HCT116 (cell line): ENCODE results near the gene TSTD2. TPM values are rescaled to one million over a fixed set of nuclear protein-coding genes. Genes with fewer than 3 reads are reported as not detected.

Source experiments
- ATAC-seq: fragments of 200-7000 bp; cut with Tn5 transposase; 2 replicates; pipeline ENCODE4 v1.9.1; 2020; ENCODE audit warnings: mild to moderate bottlenecking, moderate library complexity
- BruUV-seq: library from RNA; stranded (reverse); fragments of 400-500 nt; replicated peaks from 2 replicates; lab custom pipeline; 2021; lab: Mats Ljungman, UMichigan
- CTCF ChIA-PET: fragments of 300-600 bp; sonication (Branson Sonifier 250); formaldehyde crosslinking; loops from one replicate; lab custom pipeline; 2021; ENCODE audit warnings: antibody characterized with exemption; lab: Charles Lee
- POLR2A ChIA-PET: fragments of 300-600, 350-600 bp; sonication (Branson Sonifier 250); formaldehyde crosslinking; loops from one replicate; lab custom pipeline; 2021; ENCODE audit warnings: antibody characterized with exemption; lab: Charles Lee
- RAD21 ChIA-PET, 2 experiments: fragments of 300-600 bp; sonication (Branson Sonifier 250); formaldehyde crosslinking; loops; one replicate each; lab custom pipeline; 2023; ENCODE audit warnings: low total read pairs in 2 of 2; ENCODE audit not compliant: uncharacterized antibody in 2 of 2, unreplicated experiment in 2 of 2, low non-redundant PET in 1 of 2; lab: Charles Lee
- DNase-seq: peaks from one replicate; pipeline ENCODE4 v3.0.0-alpha.2; 2010; ENCODE audit warnings: low read depth, low spot score
- H2AFZ ChIP-seq: fragments of 200-600 bp; shearing (Covaris generic), sonication (generic); 2 replicates; pipeline ENCODE4 v1.6.1; 2017; ENCODE audit warnings: low read depth, mixed run types, mixed read lengths, antibody characterized with exemption, low read length; ENCODE audit not compliant: poor library complexity, severe bottlenecking
- H3K27ac ChIP-seq: 2 replicates; pipeline ENCODE4 v1.5.1; 2012; ENCODE audit warnings: low read depth, low read length
- H3K27me3 ChIP-seq: fragments of 200-600 bp; sonication (generic); 2 replicates; pipeline ENCODE4 v1.6.1; 2016; ENCODE audit warnings: mixed run types, low read length, mixed read lengths; ENCODE audit not compliant: insufficient read depth
- H3K36me3 ChIP-seq, 2 experiments: fragments of 200-500 bp in 1 of 2; fragments of 200-600 bp in 1 of 2; sonication (Bioruptor generic) in 1 of 2; sonication (generic) in 1 of 2; 2 replicates each; pipeline versions ENCODE4 v1.5.1 to v1.6.1; 2014 to 2016; ENCODE audit warnings: low read length in 2 of 2, inconsistent platforms in 1 of 2, mixed read lengths in 1 of 2, mixed run types in 1 of 2; ENCODE audit not compliant: insufficient read depth in 2 of 2, control insufficient read depth in 1 of 2
- H3K4me1 ChIP-seq, 2 experiments: fragments of 200-600 bp in 1 of 2; sonication (generic) in 1 of 2; 2 replicates each; pipeline versions ENCODE4 v1.5.1 to v1.6.1; 2012 to 2017; ENCODE audit warnings: low read length in 2 of 2, inconsistent platforms in 1 of 2, mild to moderate bottlenecking in 1 of 2, mixed read lengths in 1 of 2, mixed run types in 1 of 2, moderate library complexity in 1 of 2; ENCODE audit not compliant: insufficient read depth in 2 of 2, control insufficient read depth in 1 of 2
- H3K4me2 ChIP-seq: fragments of 200-600 bp; sonication (generic); 2 replicates; pipeline ENCODE4 v1.6.1; 2017; ENCODE audit warnings: mixed run types, low read length, mixed read lengths
- H3K4me3 ChIP-seq, 2 experiments: fragments of 200-600 bp in 1 of 2; sonication (generic) in 1 of 2; replicated peaks in 1 of 2; 2 replicates each; pipeline ENCODE4 v1.5.1; 2011 to 2016; ENCODE audit warnings: low read length in 2 of 2, control low read depth in 1 of 2, low read depth in 1 of 2, mild to moderate bottlenecking in 1 of 2, mixed read lengths in 1 of 2, mixed run types in 1 of 2
- H3K79me2 ChIP-seq: fragments of 200-600 bp; sonication (generic); 2 replicates; pipeline ENCODE4 v1.6.1; 2017; ENCODE audit warnings: mild to moderate bottlenecking, mixed run types, low read length, moderate library complexity, mixed read lengths; ENCODE audit not compliant: insufficient read depth
- H3K9ac ChIP-seq: fragments of 200-600 bp; sonication (generic); 2 replicates; pipeline ENCODE4 v1.6.1; 2016; ENCODE audit warnings: low read length, mixed read lengths
- H3K9me2 ChIP-seq: fragments of 200-600 bp; sonication (generic), shearing (Covaris generic); 2 replicates; pipeline ENCODE4 v1.6.1; 2017; ENCODE audit warnings: mixed run types, mild to moderate bottlenecking, moderate library complexity; ENCODE audit not compliant: insufficient read depth
- H3K9me3 ChIP-seq, 2 experiments: fragments of 200-500 bp in 1 of 2; fragments of 200-600 bp in 1 of 2; sonication (Bioruptor generic) in 1 of 2; sonication (generic) in 1 of 2; 2 replicates each; pipeline ENCODE4 v1.6.1; 2014 to 2017; ENCODE audit warnings: low read length in 2 of 2, mixed read lengths in 2 of 2, inconsistent platforms in 1 of 2, low read depth in 1 of 2, mild to moderate bottlenecking in 1 of 2, mixed run types in 1 of 2, moderate library complexity in 1 of 2; ENCODE audit not compliant: control insufficient read depth in 1 of 2, insufficient read depth in 1 of 2
- H4K20me1 ChIP-seq: fragments of 200-600 bp; sonication (generic), shearing (Covaris generic); 2 replicates; pipeline ENCODE4 v1.6.1; 2017; ENCODE audit warnings: mixed run types, mild to moderate bottlenecking, moderate library complexity; ENCODE audit not compliant: insufficient read depth
- ATF3 ChIP-seq: IDR thresholded peaks from 2 replicates; pipeline ENCODE4 v1.6.1; 2012
- CBX3 ChIP-seq: IDR thresholded peaks from 2 replicates; pipeline ENCODE4 v1.6.1; 2012; ENCODE audit warnings: low read depth
- CEBPB ChIP-seq: IDR thresholded peaks from 2 replicates; pipeline ENCODE4 v1.6.1; 2012; ENCODE audit warnings: low read depth
- CTCF ChIP-seq, 3 experiments: fragments of 200-600 bp in 1 of 3; sonication (generic) in 1 of 3; IDR thresholded peaks in 2 of 3; conservative IDR thresholded peaks in 1 of 3; 2 replicates each; pipeline ENCODE4 v1.5.1; 2012 to 2017; ENCODE audit warnings: low read depth in 2 of 3, low read length in 2 of 3, antibody characterized with exemption in 1 of 3, borderline replicate concordance in 1 of 3, control low read depth in 1 of 3, mild to moderate bottlenecking in 1 of 3, mixed read lengths in 1 of 3, mixed run types in 1 of 3, moderate library complexity in 1 of 3; ENCODE audit not compliant: insufficient read depth in 1 of 3
- EGR1 ChIP-seq: IDR thresholded peaks from 2 replicates; pipeline ENCODE4 v1.6.1; 2012; ENCODE audit warnings: low read depth
- ELF1 ChIP-seq: IDR thresholded peaks from 2 replicates; pipeline ENCODE4 v1.6.1; 2012; ENCODE audit warnings: low read depth, borderline replicate concordance
- EZH2phosphoT487 ChIP-seq: fragments of 200-600 bp; IDR thresholded peaks from 2 replicates; pipeline ENCODE4 v1.6.1; 2018; ENCODE audit warnings: antibody characterized with exemption, borderline replicate concordance
- FOSL1 ChIP-seq: IDR thresholded peaks from 2 replicates; pipeline ENCODE4 v1.6.1; 2012; ENCODE audit warnings: low read depth
- JUND ChIP-seq: IDR thresholded peaks from 2 replicates; pipeline ENCODE4 v1.6.1; 2012
- MAX ChIP-seq: IDR thresholded peaks from 2 replicates; pipeline ENCODE4 v1.6.1; 2012
- POLR2AphosphoS5 ChIP-seq: IDR thresholded peaks from 2 replicates; pipeline ENCODE4 v1.6.1; 2011; ENCODE audit warnings: mild to moderate bottlenecking, low read depth, low read length, moderate library complexity
- RAD21 ChIP-seq: IDR thresholded peaks from 2 replicates; pipeline ENCODE4 v1.6.1; 2012; ENCODE audit warnings: low read depth, mild to moderate bottlenecking
- SIN3A ChIP-seq: IDR thresholded peaks from 2 replicates; pipeline ENCODE4 v1.6.1; 2012; ENCODE audit warnings: low read depth
- SP1 ChIP-seq: IDR thresholded peaks from 2 replicates; pipeline ENCODE4 v1.6.1; 2012; ENCODE audit warnings: low read depth
- TCF7L2 ChIP-seq: IDR thresholded peaks from 2 replicates; pipeline ENCODE4 v1.7.0; 2011; ENCODE audit warnings: borderline replicate concordance, inconsistent platforms; ENCODE audit not compliant: insufficient read depth, insufficient read length; ENCODE audit errors: extremely low read depth
- ZFX ChIP-seq: fragments of 450-650 bp; IDR thresholded peaks from 2 replicates; pipeline ENCODE4 v1.6.1; 2017
- ZNF274 ChIP-seq: fragments of 200-500 bp; sonication (Bioruptor generic); IDR thresholded peaks from 2 replicates; pipeline ENCODE4 v1.6.1; 2014; ENCODE audit warnings: mild to moderate bottlenecking, low read depth, low read length, inconsistent platforms
- intact Hi-C: fragments of 100-400 bp; cut with micrococcal nuclease; formaldehyde crosslinking; loops from 2 replicates; pipeline ENCODE4 v1.10.0; 2022
- total RNA-seq: library from RNA; stranded (reverse); gene quantifications from one replicate; pipeline ENCODE4 v1.2.1, GENCODE V29; 2021; ENCODE audit not compliant: unreplicated experiment

TSTD2 gene
- total RNA-seq, 1 experiment from 2014 or later = 16.0 TPM

GRCh38 chr9:97660847-97661246 is 27.7 kb upstream of the TSTD2 start:
- TF ChIP-seq EGR1 (no peak), SIN3A (no peak), SP1 (no peak), JUND (no peak), CEBPB (no peak), ELF1 (no peak), EZH2phosphoT487 (no peak), MAX (no peak), POLR2AphosphoS5 (no peak), ZNF274 (no peak), ZFX (no peak), TCF7L2 (no peak), FOSL1 (no peak), CTCF (IDR thresholded peaks at IDR 0.05 in 2 of 3, conservative IDR thresholded peaks at IDR 0.05 in 1 of 3; ENCODE audit: borderline replicate concordance in 1 of 3, insufficient read depth in 1 of 3, low read depth in 2 of 3, low read length in 2 of 3) (no peak), ATF3 (no peak), CBX3 (no peak), RAD21 (no peak)
- Histone ChIP-seq H3K4me1 (no peaks in the 10 kb centered on the region), H2AFZ (no peak overlapping the region), H3K36me3 (peaks cover 68 to 74% of the 10 kb centered on the region in 2 experiments), H3K4me2 (no peak overlapping the region), H4K20me1 (no peaks in the 10 kb centered on the region; the same call in 1 of the 2 replicates), H3K9me3 (no peaks in the 10 kb centered on the region), H3K27me3 (no peaks in the 10 kb centered on the region), H3K9me2 (no peaks in the 10 kb centered on the region), H3K27ac (no peak overlapping the region), H3K9ac (no peak overlapping the region), H3K79me2 (peaks cover 5% of the 10 kb centered on the region; the same call in 1 of the 2 replicates), H3K4me3 (no peak overlapping the region)
- ATAC-seq (no peak), DNase-seq (no peak)
- CTCF ChIA-PET = no interaction called here
- no TSS peak for BruUV-seq
- RAD21 ChIA-PET = no interaction called here
- POLR2A ChIA-PET = no interaction called here
- intact Hi-C loops = no loop called here
